MCF 10A (cell line): Measurements from ENCODE around the gene CLEC16A. TPM values are rescaled to one million over a fixed set of nuclear protein-coding genes. Genes with fewer than 3 reads are reported as not detected.

Source experiments
- BruUV-seq: library from RNA; stranded (reverse); fragments of 400-500 nt; replicated peaks from 2 replicates; lab custom pipeline; 2021; lab: Mats Ljungman, UMichigan
- CTCF ChIA-PET: fragments of 300-600 bp; sonication (Branson Sonifier 250); formaldehyde crosslinking; extraction: SDS; loops from one replicate; lab custom pipeline; 2021; ENCODE audit warnings: antibody characterized with exemption, inconsistent platforms; lab: Yijun Ruan, JAX
- POLR2A ChIA-PET: fragments of 300-600, 350-650 bp; sonication (Branson Sonifier 250); formaldehyde crosslinking; extraction: SDS; loops from one replicate; lab custom pipeline; 2020; ENCODE audit warnings: antibody characterized with exemption, inconsistent platforms; lab: Yijun Ruan, JAX
- DNase-seq: peaks from one replicate; pipeline ENCODE4 v3.0.0-alpha.2; 2018; ENCODE audit not compliant: unreplicated experiment
- H3K27ac Mint-ChIP-seq: one replicate; pipeline ENCODE4 v1.8.0; 2022; ENCODE audit warnings: mild to moderate bottlenecking, low read depth, mixed read lengths; ENCODE audit not compliant: unreplicated experiment
- H3K27me3 Mint-ChIP-seq: one replicate; pipeline ENCODE4 v1.8.0; 2022; ENCODE audit warnings: mixed read lengths; ENCODE audit not compliant: insufficient read depth, unreplicated experiment
- H3K36me3 Mint-ChIP-seq: one replicate; pipeline ENCODE4 v1.8.0; 2022; ENCODE audit warnings: mild to moderate bottlenecking, moderate library complexity, mixed read lengths; ENCODE audit not compliant: insufficient read depth, unreplicated experiment
- H3K4me1 Mint-ChIP-seq: one replicate; pipeline ENCODE4 v1.8.0; 2022; ENCODE audit warnings: mixed read lengths; ENCODE audit not compliant: insufficient read depth, unreplicated experiment
- H3K4me3 Mint-ChIP-seq: one replicate; pipeline ENCODE4 v1.8.0; 2022; ENCODE audit warnings: mild to moderate bottlenecking, moderate library complexity, mixed read lengths; ENCODE audit not compliant: unreplicated experiment
- H3K9me3 Mint-ChIP-seq: one replicate; pipeline ENCODE4 v1.8.0; 2022; ENCODE audit warnings: mixed read lengths; ENCODE audit not compliant: unreplicated experiment
- intact Hi-C: fragments of 100-400 bp; cut with micrococcal nuclease; formaldehyde crosslinking; loops from 2 replicates; pipeline ENCODE4 v1.14.1; 2022
- total RNA-seq: library from RNA; stranded (reverse); gene quantifications from 2 replicates; pipeline ENCODE4 v1.2.3, GENCODE V29; 2022
- TF ChIP-seq, protein P1 (sequence below): fragments of 200-600 bp; IDR thresholded peaks from one replicate; pipeline ENCODE4 v1.8.0; 2022; ENCODE audit warnings: antibody characterized with exemption, mild to moderate bottlenecking; ENCODE audit not compliant: unreplicated experiment

The CLEC16A gene
- total RNA-seq, 1 experiment from 2014 or later, result 32.4 TPM

DNA sequence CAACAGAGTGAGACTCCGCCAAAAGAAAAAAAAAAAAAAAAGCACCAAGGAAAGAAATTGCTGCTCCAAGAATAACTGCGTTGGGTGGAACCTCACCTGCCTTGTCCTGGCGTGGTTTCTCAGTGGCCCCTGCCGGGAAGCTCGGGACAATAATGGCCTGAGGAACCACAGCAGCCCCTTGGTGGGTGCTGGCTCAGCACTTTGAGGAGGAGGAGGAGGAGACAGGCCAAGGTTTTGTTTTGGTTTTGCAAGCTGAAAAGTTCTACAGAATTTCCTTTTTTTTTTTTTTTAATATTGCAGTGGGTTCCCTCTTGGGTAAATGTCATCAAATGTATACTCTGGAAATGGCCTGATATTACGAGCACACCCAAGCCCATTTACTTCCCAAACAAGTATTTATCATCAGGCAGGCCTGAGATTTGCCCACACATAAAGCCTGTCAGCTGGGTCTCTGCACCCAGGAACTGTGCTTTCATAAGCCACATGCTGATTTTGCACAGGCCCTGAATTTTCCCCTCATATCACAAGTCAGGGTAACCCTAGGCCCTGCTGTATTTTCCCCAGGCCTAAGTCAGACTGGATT, 233.3 kb downstream of the CLEC16A start:
- peaks cover 19% of the 10 kb centered on the region for H3K36me3 Mint-ChIP-seq
- no peak for DNase-seq
- H3K4me3 Mint-ChIP-seq, result no peak overlapping the region
- no TSS peak for BruUV-seq
- intact Hi-C loops, result no loop called here
- ChIA-PET CTCF (no interaction called here), POLR2A (interaction anchor here (0.6 kb wide), 1 partner anchor 216 kb away, joined by 3 read pairs; no protein-coding TSS in a partner anchor)
- no peak overlapping the region for H3K27ac Mint-ChIP-seq
- peaks cover 8% of the 10 kb centered on the region for H3K4me1 Mint-ChIP-seq
- TF ChIP-seq, protein P1, sequence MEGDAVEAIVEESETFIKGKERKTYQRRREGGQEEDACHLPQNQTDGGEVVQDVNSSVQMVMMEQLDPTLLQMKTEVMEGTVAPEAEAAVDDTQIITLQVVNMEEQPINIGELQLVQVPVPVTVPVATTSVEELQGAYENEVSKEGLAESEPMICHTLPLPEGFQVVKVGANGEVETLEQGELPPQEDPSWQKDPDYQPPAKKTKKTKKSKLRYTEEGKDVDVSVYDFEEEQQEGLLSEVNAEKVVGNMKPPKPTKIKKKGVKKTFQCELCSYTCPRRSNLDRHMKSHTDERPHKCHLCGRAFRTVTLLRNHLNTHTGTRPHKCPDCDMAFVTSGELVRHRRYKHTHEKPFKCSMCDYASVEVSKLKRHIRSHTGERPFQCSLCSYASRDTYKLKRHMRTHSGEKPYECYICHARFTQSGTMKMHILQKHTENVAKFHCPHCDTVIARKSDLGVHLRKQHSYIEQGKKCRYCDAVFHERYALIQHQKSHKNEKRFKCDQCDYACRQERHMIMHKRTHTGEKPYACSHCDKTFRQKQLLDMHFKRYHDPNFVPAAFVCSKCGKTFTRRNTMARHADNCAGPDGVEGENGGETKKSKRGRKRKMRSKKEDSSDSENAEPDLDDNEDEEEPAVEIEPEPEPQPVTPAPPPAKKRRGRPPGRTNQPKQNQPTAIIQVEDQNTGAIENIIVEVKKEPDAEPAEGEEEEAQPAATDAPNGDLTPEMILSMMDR, result no peak
- H3K27me3 Mint-ChIP-seq, result no peaks in the 10 kb centered on the region
- H3K9me3 Mint-ChIP-seq, result no peaks in the 10 kb centered on the region

DNA sequence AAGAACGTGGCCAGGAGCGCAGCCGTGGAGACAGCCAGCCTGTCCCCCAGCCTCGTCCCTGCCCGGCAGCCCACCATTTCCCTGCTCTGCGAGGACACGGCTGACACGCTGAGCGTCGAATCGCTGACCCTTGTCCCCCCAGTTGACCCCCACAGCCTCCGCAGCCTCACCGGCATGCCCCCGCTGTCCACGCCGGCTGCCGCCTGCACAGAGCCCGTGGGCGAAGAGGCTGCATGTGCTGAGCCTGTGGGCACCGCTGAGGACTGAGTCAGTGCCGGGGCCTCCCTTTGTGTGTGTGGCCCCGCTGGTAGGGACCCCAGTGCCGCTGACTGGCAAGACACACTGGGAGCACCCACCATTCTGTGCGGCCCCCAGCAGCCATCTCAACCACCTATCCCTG, 234.1 kb downstream of the CLEC16A start:
- H3K27me3 Mint-ChIP-seq, result no peaks in the 10 kb centered on the region
- no peak for DNase-seq
- BruUV-seq, result no TSS peak
- intact Hi-C loops, result no loop called here
- no peaks in the 10 kb centered on the region for H3K9me3 Mint-ChIP-seq
- TF ChIP-seq, protein P1, result no peak
- no peak overlapping the region for H3K27ac Mint-ChIP-seq
- no peak overlapping the region for H3K4me3 Mint-ChIP-seq
- CTCF ChIA-PET, result interaction anchor here (0.6 kb wide), 1 partner anchor 155 kb away, joined by 3 read pairs; no protein-coding TSS in a partner anchor
- H3K36me3 Mint-ChIP-seq, result peaks cover 19% of the 10 kb centered on the region
- POLR2A ChIA-PET, result interaction anchor here (0.6 kb wide), 1 partner anchor 215 kb away, joined by 3 read pairs; no protein-coding TSS in a partner anchor
- H3K4me1 Mint-ChIP-seq, result peaks cover 8% of the 10 kb centered on the region

DNA sequence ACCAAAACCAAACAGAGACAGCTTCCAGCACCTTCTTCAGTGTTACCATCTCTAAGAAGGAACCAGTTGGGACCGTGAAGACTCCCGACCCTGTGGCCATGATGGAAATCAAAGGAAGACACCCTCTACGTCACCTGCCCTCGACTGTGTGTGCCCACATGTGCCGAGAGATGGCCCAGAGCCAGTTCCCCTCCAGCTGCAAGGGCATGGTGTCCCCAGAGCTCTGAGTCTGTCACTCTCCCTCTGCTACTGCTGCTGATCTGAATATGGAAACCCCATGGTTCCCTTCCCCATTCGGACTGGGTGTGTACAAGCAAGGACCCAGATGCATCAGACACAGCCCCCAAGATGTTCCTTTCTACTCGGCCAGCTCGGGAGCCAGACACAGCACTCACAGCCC, 235.2 kb downstream of the CLEC16A start:
- ChIA-PET CTCF (interaction anchor here (0.6 to 0.9 kb wide), 2 partner anchors 19 to 475 kb away, joined by 4 to 5 read pairs; no protein-coding TSS in a partner anchor), POLR2A (no interaction called here)
- H3K4me1 Mint-ChIP-seq, result peaks cover 8% of the 10 kb centered on the region
- no peak for DNase-seq
- no peaks in the 10 kb centered on the region for H3K27me3 Mint-ChIP-seq
- H3K36me3 Mint-ChIP-seq, result peaks cover 16% of the 10 kb centered on the region
- H3K4me3 Mint-ChIP-seq, result no peak overlapping the region
- intact Hi-C loops, result no loop called here
- no peak overlapping the region for H3K27ac Mint-ChIP-seq
- TF ChIP-seq, protein P1, result no peak
- no peaks in the 10 kb centered on the region for H3K9me3 Mint-ChIP-seq
- no TSS peak for BruUV-seq

DNA sequence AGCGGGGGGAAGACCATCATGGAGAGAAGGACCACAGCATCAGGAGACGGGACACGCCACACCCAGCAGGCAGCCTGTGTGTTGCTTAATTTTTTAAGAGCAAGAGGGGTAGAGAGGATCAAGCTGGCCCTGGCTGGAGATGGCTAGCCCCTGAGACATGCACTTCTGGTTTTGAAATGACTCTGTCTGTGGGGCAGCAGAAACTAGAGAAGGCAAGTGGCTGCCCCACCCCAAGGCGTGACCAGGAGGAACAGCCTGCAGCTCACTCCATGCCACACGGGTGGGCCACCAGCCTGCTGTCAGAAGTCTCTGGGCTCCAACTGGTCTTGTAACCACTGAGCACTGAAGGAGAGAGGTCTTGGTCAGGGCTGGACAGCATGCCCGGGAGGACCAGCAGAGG, 236.1 kb downstream of the CLEC16A start:
- H3K27me3 Mint-ChIP-seq, result no peaks in the 10 kb centered on the region
- BruUV-seq, result no TSS peak
- ChIA-PET CTCF (interaction anchor here (0.6 to 0.9 kb wide), 2 partner anchors 18 to 74 kb away, joined by 3 to 4 read pairs; no protein-coding TSS in a partner anchor), POLR2A (no interaction called here)
- H3K9me3 Mint-ChIP-seq, result no peaks in the 10 kb centered on the region
- no peak for DNase-seq
- H3K36me3 Mint-ChIP-seq, result peaks cover 12% of the 10 kb centered on the region
- TF ChIP-seq, protein P1, result no peak
- H3K4me3 Mint-ChIP-seq, result no peak overlapping the region
- no peak overlapping the region for H3K27ac Mint-ChIP-seq
- H3K4me1 Mint-ChIP-seq, result peaks cover 8% of the 10 kb centered on the region
- intact Hi-C loops, result no loop called here
